ENCODE measurements around the gene WDR46.
A peak's percentile ranks its signal among the peaks of the same experiment; 100 is the strongest.

WDR46 gene

DNA sequence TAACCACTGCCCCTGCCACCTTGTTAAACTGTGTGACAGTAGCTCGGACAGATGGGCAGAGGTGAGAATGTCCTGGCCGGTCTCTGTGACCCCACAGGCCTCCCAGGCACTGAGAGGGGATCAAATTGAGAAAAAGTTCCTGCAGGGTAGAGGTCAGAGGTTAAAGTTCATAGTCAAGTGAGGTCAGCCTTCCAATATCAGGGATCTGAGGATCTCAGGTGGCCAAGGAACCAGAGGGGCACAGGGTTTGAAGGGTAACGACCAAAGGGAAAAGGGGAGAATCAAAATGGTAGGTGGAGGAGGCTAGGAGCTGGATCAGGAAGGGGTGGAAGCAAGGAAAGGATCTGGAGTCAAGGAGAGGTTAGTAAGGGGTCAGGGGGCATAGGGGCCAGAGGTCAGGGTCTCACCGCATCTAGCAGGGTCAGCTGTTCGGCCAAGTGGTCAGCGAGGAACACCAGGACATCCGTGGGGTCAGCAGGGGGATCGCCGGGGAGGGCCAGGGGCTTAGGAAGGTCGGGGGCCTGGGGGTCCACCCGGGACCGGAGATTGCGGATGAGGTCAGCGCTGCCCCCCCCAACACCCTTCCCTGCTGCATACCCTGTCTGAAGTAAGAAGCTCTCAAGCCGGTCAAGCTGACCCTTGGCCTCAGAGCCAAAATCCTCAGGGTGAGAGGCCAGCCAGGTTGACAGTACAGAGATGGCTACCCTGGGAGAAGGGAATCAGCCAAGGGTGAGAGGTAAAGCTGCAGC, 6.8 kb upstream of the WDR46 start:
- peak overlapping the region; percentile 98 for H3K27ac ChIP-seq

DNA sequence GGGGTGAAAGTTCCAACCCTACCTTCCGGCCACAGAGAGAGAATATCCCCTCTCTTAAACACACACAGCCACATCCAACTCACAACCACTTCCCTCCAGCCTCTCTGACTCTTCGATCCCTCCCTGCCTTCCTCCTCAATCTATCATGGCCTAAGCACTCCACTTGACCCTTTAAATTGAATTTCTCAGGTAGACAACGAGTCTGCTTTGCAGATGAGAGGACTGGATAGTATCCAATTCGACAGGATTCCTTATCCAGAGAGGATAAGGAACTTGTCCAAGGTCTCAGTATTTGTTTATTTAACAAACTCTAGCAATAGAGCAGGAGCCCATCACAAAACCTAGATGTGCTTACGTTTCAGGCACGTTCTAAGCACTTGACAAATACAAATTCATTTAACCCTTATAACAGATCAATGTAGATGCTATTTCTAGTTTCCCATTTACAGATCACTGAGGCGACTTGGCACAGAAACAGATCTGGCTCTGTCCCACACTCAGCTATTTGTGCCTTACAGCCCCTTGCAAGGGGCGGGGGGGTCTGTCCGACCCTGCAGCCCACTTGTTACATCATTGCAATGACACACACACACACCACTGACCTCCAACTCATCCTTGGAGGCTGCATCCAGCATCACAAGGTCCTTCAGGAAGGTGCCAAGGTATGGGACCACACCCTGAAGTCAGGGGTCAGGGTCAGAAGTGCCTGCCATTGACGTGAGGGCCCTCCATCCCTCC, 5.2 kb upstream of the WDR46 start:
- TF ChIP-seq, protein P1, sequence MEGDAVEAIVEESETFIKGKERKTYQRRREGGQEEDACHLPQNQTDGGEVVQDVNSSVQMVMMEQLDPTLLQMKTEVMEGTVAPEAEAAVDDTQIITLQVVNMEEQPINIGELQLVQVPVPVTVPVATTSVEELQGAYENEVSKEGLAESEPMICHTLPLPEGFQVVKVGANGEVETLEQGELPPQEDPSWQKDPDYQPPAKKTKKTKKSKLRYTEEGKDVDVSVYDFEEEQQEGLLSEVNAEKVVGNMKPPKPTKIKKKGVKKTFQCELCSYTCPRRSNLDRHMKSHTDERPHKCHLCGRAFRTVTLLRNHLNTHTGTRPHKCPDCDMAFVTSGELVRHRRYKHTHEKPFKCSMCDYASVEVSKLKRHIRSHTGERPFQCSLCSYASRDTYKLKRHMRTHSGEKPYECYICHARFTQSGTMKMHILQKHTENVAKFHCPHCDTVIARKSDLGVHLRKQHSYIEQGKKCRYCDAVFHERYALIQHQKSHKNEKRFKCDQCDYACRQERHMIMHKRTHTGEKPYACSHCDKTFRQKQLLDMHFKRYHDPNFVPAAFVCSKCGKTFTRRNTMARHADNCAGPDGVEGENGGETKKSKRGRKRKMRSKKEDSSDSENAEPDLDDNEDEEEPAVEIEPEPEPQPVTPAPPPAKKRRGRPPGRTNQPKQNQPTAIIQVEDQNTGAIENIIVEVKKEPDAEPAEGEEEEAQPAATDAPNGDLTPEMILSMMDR (IDR thresholded peaks at IDR 0.05), result no peak
- no peak for TF ChIP-seq ZFX (IDR thresholded peaks at IDR 0.05; ENCODE audit: borderline replicate concordance)
- no peak overlapping the region; the same call in 1 of the 2 replicates for H3K27ac ChIP-seq

More for the DNA sequence above, 6.8 kb upstream of the WDR46 start:
- TF ChIP-seq, protein P1 (IDR thresholded peaks at IDR 0.05), result no peak
- no peak for TF ChIP-seq ZFX (IDR thresholded peaks at IDR 0.05; ENCODE audit: borderline replicate concordance)

DNA sequence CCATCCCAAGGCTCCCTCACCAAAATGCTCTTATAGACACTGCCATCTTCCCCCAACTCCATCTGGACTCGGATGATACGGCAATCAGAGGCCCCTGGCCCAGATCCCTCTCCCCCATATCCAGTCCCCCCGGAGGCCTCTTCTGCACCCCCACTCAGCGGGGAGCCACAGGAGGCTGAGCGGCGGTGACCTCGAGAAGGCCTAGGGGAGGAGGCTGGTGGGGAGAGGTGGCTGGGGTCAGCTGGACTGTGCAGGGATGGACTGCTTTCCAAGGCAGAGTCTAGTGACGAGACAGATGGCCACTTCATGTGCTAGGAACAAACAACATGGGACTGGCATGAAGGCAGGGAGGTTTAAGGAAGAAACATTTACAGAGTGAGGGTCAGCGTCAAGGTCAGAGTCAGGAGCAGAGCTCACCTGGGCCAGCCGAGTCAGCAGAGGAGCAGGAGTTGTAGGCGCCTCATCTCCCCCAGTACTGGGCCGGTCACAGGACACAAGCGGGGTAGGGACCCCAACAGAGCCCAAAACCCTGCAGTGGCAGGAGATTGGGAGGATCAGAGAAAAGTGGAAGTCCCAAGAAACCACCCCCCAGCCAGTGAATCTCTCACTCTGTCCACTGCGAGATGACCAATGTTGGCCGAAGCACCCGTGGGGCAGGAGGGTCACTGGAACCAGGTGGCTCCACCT, 4.1 kb upstream of the WDR46 start:
- TF ChIP-seq, protein P1 (IDR thresholded peaks at IDR 0.05), result no peak
- no peak for TF ChIP-seq ZFX (IDR thresholded peaks at IDR 0.05; ENCODE audit: borderline replicate concordance)
- no peak overlapping the region for H3K27ac ChIP-seq

DNA sequence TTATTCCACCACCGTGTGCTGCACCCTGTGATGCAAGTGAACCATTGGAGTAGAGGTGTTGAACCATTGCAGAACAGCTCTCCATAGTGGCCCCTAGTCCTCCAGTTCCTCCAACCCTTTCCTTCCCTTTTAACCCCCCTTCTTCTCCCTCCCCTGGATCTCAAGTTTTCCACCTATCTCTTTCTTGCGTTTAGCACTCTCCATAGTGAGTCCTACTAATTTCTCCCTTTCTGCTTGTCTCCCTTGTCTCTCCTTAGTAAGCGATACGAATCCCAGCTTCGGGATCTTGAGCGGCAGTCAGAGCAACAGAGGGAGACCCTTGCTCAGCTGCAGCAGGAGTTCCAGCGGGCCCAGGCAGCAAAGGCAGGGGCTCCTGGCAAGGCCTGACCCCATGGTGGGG, 1.4 kb upstream of the WDR46 start:
- no peak for TF ChIP-seq ZFX (IDR thresholded peaks at IDR 0.05; ENCODE audit: borderline replicate concordance)
- TF ChIP-seq, protein P1 (IDR thresholded peaks at IDR 0.05), result no peak
- no peak overlapping the region; the same call in 1 of the 2 replicates for H3K27ac ChIP-seq

DNA sequence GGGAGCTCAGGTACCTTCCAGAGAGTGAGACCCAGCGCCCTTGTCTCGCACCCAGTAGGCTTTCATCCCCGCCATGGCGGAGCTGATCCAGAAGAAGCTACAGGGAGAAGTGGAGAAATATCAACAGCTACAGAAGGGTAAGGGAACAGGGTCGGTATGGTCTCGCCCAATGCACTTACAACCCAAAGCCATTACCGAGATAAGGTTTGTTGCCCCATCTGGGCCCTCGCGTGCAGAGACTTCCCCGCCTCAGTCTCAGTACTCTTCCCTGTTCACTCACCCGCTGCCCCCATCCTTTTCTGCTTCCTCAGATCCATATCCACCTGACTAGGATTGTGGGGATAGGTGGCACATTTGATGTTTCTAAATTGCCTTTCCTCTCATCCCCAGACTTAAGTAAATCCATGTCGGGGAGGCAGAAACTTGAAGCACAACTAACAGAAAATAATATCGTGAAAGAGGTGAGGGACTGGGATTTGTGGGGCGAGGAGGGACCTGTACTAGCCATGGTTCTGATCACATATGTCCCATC, 811 bp upstream of the WDR46 start:
- H3K27ac ChIP-seq, result peak overlapping the region; percentile 70

DNA sequence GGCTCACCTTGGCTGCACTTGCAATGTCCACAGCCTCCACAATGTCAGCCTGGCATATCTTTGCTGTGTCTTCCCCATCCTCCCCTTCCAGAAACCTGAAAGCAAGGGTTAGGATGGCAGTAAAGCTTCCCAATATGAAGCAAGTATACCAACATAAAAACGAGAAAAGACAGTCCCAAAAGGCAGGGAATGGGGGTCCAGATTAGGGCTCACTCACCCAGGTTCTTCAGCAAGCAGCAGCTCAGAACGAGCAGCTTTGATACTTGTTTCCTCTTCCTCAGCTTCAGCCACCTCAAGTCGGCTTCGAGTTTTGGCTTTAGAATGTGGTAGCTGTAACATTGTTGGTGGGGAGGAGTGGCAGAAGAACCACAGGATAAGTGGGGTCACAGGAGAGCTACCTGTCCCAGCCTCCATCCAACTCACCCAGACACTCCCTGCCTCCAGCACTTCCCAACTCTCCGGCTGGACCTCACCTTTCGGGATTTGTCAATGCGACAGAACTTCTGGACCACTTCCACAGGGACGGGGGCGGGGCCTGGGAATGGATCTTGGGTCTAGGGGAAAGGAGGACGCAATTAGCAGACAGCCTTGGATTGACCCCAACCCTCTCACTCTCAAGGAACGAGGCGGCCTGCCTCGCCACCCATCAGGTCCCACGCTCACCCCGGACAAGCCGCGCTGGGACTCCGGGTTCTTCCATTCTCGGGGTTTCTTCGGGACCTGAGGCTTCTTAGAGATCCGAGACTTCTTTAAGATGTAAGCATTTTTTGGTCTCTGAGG, 708 bp downstream of the WDR46 start:
- TF ChIP-seq ZFX (IDR thresholded peaks at IDR 0.05; ENCODE audit: borderline replicate concordance), result no peak
- TF ChIP-seq, protein P1 (IDR thresholded peaks at IDR 0.05), result no peak
- H3K27ac ChIP-seq, result peak overlapping the region; percentile 70

More for the DNA sequence above, 811 bp upstream of the WDR46 start:
- TF ChIP-seq, protein P1 (IDR thresholded peaks at IDR 0.05), result no peak
- no peak for TF ChIP-seq ZFX (IDR thresholded peaks at IDR 0.05; ENCODE audit: borderline replicate concordance)
